ENCODE data around the gene LSMEM2. TPM values are rescaled to one million over a fixed set of nuclear protein-coding genes. Genes with fewer than 3 reads are reported as not detected.

The LSMEM2 gene
- total and polyA plus RNA-seq, 4 experiments from 2014 or later, result 0.20 TPM; not detected in 3

- ChIA-PET POLR2A (ENCODE audit: partially characterized antibody) (interaction anchor here (1.3 kb wide), 1 partner anchor 11 kb away, joined by 3 read pairs; no protein-coding TSS in a partner anchor), CTCF (ENCODE audit: partially characterized antibody) (no interaction called here)
- intact Hi-C loops (cut with micrococcal nuclease), result no loop called here
- peaks cover 4 to 12% (median 8%) of the 10 kb centered on the region in 4 donors for H3K4me1 Mint-ChIP-seq
- no peaks in the 10 kb centered on the region for H3K9me3 Mint-ChIP-seq
- peaks cover 0 to 25% of the 10 kb centered on the region in 2 donors for H3K36me3 Mint-ChIP-seq
- Histone ChIP-seq H3K36me3 (ENCODE audit: insufficient read depth, low read length) (peaks cover 25% of the 10 kb centered on the region), H3K9me3 (ENCODE audit: control insufficient read depth in 1 of 2, low read length in 2 of 2) (no peaks in the 10 kb centered on the region), H3K27ac (ENCODE audit: low read depth, low read length) (no peak overlapping the region), H3K27me3 (ENCODE audit: insufficient read depth, low read length) (no peaks in the 10 kb centered on the region), H3K4me1 (ENCODE audit: insufficient read depth, low read length) (peaks cover 13% of the 10 kb centered on the region), H3K4me3 (ENCODE audit: low read length in 2 of 2) (no peak overlapping the region)
- H3K4me3 Mint-ChIP-seq, result no peak overlapping the region
- no peaks in the 10 kb centered on the region for H3K27me3 Mint-ChIP-seq
- no peak overlapping the region for H3K27ac Mint-ChIP-seq
- peak in 1 of 5 donors; percentile 7 for DNase-seq
These were observed 7.7 kb downstream of the LSMEM2 start for GRCh38 chr3:50286322-50287227.

- Mint-ChIP-seq H3K4me1 (peaks cover 5 to 16% (median 9%) of the 10 kb centered on the region in 4 donors), H3K4me3 (peak overlapping the region in 1 of 8 donors; percentile 25), H3K27ac (peak overlapping the region in 1 of 7 donors; percentile 15), H3K27me3 (no peaks in the 10 kb centered on the region), H3K9me3 (no peaks in the 10 kb centered on the region), H3K36me3 (peaks cover 0 to 25% of the 10 kb centered on the region in 2 donors)
- H3K9me3 ChIP-seq (ENCODE audit: control insufficient read depth in 1 of 2, low read length in 2 of 2), result no peaks in the 10 kb centered on the region
- peaks cover 16% of the 10 kb centered on the region for H3K4me1 ChIP-seq (ENCODE audit: insufficient read depth, low read length)
- H3K4me3 ChIP-seq (ENCODE audit: low read length in 2 of 2), result no peak overlapping the region
- no peak for DNase-seq
- intact Hi-C loops (cut with micrococcal nuclease), result no loop called here
- ChIA-PET CTCF (ENCODE audit: partially characterized antibody) (no interaction called here), POLR2A (ENCODE audit: partially characterized antibody) (interaction anchor here (1.3 kb wide), 1 partner anchor 10 kb away, joined by 3 read pairs; no protein-coding TSS in a partner anchor)
- H3K36me3 ChIP-seq (ENCODE audit: insufficient read depth, low read length), result peaks cover 25% of the 10 kb centered on the region
- no peaks in the 10 kb centered on the region for H3K27me3 ChIP-seq (ENCODE audit: insufficient read depth, low read length)
- H3K27ac ChIP-seq (ENCODE audit: low read depth, low read length), result no peak overlapping the region
These were observed 8.4 kb downstream of the LSMEM2 start for GRCh38 chr3:50287262-50287661.

- Mint-ChIP-seq H3K4me1 (peaks cover 12 to 28% (median 18%) of the 10 kb centered on the region in 4 donors), H3K9me3 (peaks cover 0 to 1% (median 0%) of the 10 kb centered on the region in 8 donors), H3K4me3 (no peak overlapping the region), H3K27me3 (no peaks in the 10 kb centered on the region), H3K36me3 (peaks cover 0 to 25% of the 10 kb centered on the region in 2 donors), H3K27ac (no peak overlapping the region)
- H3K27me3 ChIP-seq (ENCODE audit: insufficient read depth, low read length), result no peaks in the 10 kb centered on the region
- ChIA-PET POLR2A (ENCODE audit: partially characterized antibody) (interaction anchor here (0.9 to 1.3 kb wide), 3 partner anchors 9 to 63 kb away, joined by 3 to 4 read pairs (median 3); partner anchors contain the start of genes HYAL3 and NAA80), CTCF (ENCODE audit: partially characterized antibody) (interaction anchor here (1.1 kb wide), 1 partner anchor 42 kb away, joined by 3 read pairs; no protein-coding TSS in a partner anchor)
- H3K4me3 ChIP-seq (ENCODE audit: low read length in 2 of 2), result no peak overlapping the region
- H3K4me1 ChIP-seq (ENCODE audit: insufficient read depth, low read length), result peaks cover 24% of the 10 kb centered on the region
- DNase-seq, result peak in 1 of 5 donors; percentile 37
- H3K27ac ChIP-seq (ENCODE audit: low read depth, low read length), result no peak overlapping the region
- H3K36me3 ChIP-seq (ENCODE audit: insufficient read depth, low read length), result peaks cover 25% of the 10 kb centered on the region
- H3K9me3 ChIP-seq (ENCODE audit: control insufficient read depth in 1 of 2, low read length in 2 of 2), result no peaks in the 10 kb centered on the region
- intact Hi-C loops (cut with micrococcal nuclease), result no loop called here
These were observed 9.6 kb downstream of the LSMEM2 start for GRCh38 chr3:50288387-50289007.

- CTCF ChIA-PET (ENCODE audit: partially characterized antibody), result interaction anchor here (1.1 to 1.3 kb wide), 3 partner anchors 35 to 64 kb away, joined by 3 to 6 read pairs (median 3); no protein-coding TSS in a partner anchor
- Histone ChIP-seq H3K4me1 (ENCODE audit: insufficient read depth, low read length) (peaks cover 24% of the 10 kb centered on the region), H3K27me3 (ENCODE audit: insufficient read depth, low read length) (no peaks in the 10 kb centered on the region), H3K9me3 (ENCODE audit: control insufficient read depth in 1 of 2, low read length in 2 of 2) (no peaks in the 10 kb centered on the region), H3K4me3 (ENCODE audit: low read length in 2 of 2) (no peak overlapping the region), H3K27ac (ENCODE audit: low read depth, low read length) (no peak overlapping the region), H3K36me3 (ENCODE audit: insufficient read depth, low read length) (peaks cover 25% of the 10 kb centered on the region)
- Mint-ChIP-seq H3K36me3 (peaks cover 0 to 25% of the 10 kb centered on the region in 2 donors), H3K9me3 (peaks cover 0 to 1% (median 0%) of the 10 kb centered on the region in 8 donors), H3K27me3 (no peaks in the 10 kb centered on the region), H3K27ac (no peak overlapping the region), H3K4me1 (peaks cover 12 to 28% (median 18%) of the 10 kb centered on the region in 4 donors), H3K4me3 (no peak overlapping the region)
- DNase-seq, result peak in 1 of 5 donors; percentile 19
- POLR2A ChIA-PET (ENCODE audit: partially characterized antibody), result interaction anchor here (0.9 to 1.0 kb wide), 2 partner anchors 10 to 64 kb away, joined by 3 to 4 read pairs; partner anchors contain the start of genes HYAL3 and NAA80
- intact Hi-C loops (cut with micrococcal nuclease), result no loop called here
These were observed 10.2 kb downstream of the LSMEM2 start for GRCh38 chr3:50289130-50289529.

- POLR2A ChIA-PET (ENCODE audit: partially characterized antibody), result interaction anchor here (1.3 kb wide), 1 partner anchor 9 kb away, joined by 4 read pairs; the partner anchor contains the start of genes HYAL3 and NAA80
- Histone ChIP-seq H3K4me1 (ENCODE audit: insufficient read depth, low read length) (peaks cover 24% of the 10 kb centered on the region), H3K27me3 (ENCODE audit: insufficient read depth, low read length) (no peaks in the 10 kb centered on the region), H3K36me3 (ENCODE audit: insufficient read depth, low read length) (peaks cover 25% of the 10 kb centered on the region), H3K9me3 (ENCODE audit: control insufficient read depth in 1 of 2, low read length in 2 of 2) (no peaks in the 10 kb centered on the region), H3K27ac (ENCODE audit: low read depth, low read length) (no peak overlapping the region), H3K4me3 (ENCODE audit: low read length in 2 of 2) (no peak overlapping the region)
- peak overlapping the region in 2 of 7 donors; percentile 4 to 23 for H3K27ac Mint-ChIP-seq
- H3K9me3 Mint-ChIP-seq, result peaks cover 0 to 1% (median 0%) of the 10 kb centered on the region in 8 donors
- H3K4me1 Mint-ChIP-seq, result peaks cover 12 to 28% (median 18%) of the 10 kb centered on the region in 4 donors
- peaks cover 0 to 25% of the 10 kb centered on the region in 2 donors for H3K36me3 Mint-ChIP-seq
- DNase-seq, result peak in 1 of 5 donors; percentile 40
- peak overlapping the region in 3 of 8 donors; percentile 28 to 38 (median 29) for H3K4me3 Mint-ChIP-seq
- CTCF ChIA-PET (ENCODE audit: partially characterized antibody), result interaction anchor here (1.1 to 1.3 kb wide), 2 partner anchors 34 to 65 kb away, joined by 3 to 6 read pairs; no protein-coding TSS in a partner anchor
- no peaks in the 10 kb centered on the region for H3K27me3 Mint-ChIP-seq
- intact Hi-C loops (cut with micrococcal nuclease), result no loop called here
These were observed 11.3 kb downstream of the LSMEM2 start for GRCh38 chr3:50290161-50290641.

GRCh38 chr3:50292159-50293078 lies 13.5 kb downstream of the LSMEM2 start, which contains the start of gene IFRD2:
TSS of gene IFRD2 (minus strand) at chr3:50292429. CDS start at chr3:50292274, 155 bp downstream.
- Mint-ChIP-seq H3K27me3 (no peaks in the 10 kb centered on the region), H3K4me3 (peak within 1 kb of the TSS; percentile 82 to 92 (median 88)), H3K36me3 (peaks cover 0 to 25% of the 10 kb centered on the region in 2 donors), H3K27ac (peak within 1 kb of the TSS; percentile 90 to 99 (median 98)), H3K9me3 (peaks cover 0 to 1% (median 0%) of the 10 kb centered on the region in 8 donors), H3K4me1 (peaks cover 12 to 39% (median 22%) of the 10 kb centered on the region in 4 donors)
- Histone ChIP-seq H3K27me3 (ENCODE audit: insufficient read depth, low read length) (no peaks in the 10 kb centered on the region), H3K9me3 (ENCODE audit: control insufficient read depth in 1 of 2, low read length in 2 of 2) (no peaks in the 10 kb centered on the region), H3K4me3 (ENCODE audit: low read length in 2 of 2) (peak within 1 kb of the TSS; percentile 76), H3K4me1 (ENCODE audit: insufficient read depth, low read length) (peaks cover 24% of the 10 kb centered on the region), H3K27ac (ENCODE audit: low read depth, low read length) (peak within 1 kb of the TSS; percentile 68), H3K36me3 (ENCODE audit: insufficient read depth, low read length) (peaks cover 25% of the 10 kb centered on the region)
- intact Hi-C loops (cut with micrococcal nuclease), result loop anchor here (1.0 kb wide), 6 partner anchors 29 to 67 kb away; partner anchors contain the start of genes CYB561D2, GNAI2, NPRL2 and TMEM115
- DNase-seq, result peak; percentile 94 to 98 (median 95)
- POLR2A ChIA-PET (ENCODE audit: partially characterized antibody), result interaction anchor here (0.7 to 9.2 kb wide), 17 partner anchors 23 to 1765 kb away, joined by 3 to 178 read pairs (median 7); partner anchors contain the start of genes CYB561D2, GNAI2, HEMK1 and NPRL2
- CTCF ChIA-PET (ENCODE audit: partially characterized antibody), result interaction anchor here (0.6 to 1.6 kb wide), 6 partner anchors 29 to 1625 kb away, joined by 3 to 8 read pairs (median 4); no protein-coding TSS in a partner anchor
